IPS DF 4.7 (cell line): ENCODE results near the gene CCDC9.
"Not testable (repeated sequence)": the region's sequence is repeated elsewhere in the genome, so short reads cannot be mapped to it uniquely, and the experiment has no call there.

Experiments used
- DNase-seq: peaks from one replicate; pipeline ENCODE4 v3.0.0-alpha.2; 2013; ENCODE audit warnings: low spot score; ENCODE audit errors: extremely low read depth

The CCDC9 gene

DNA sequence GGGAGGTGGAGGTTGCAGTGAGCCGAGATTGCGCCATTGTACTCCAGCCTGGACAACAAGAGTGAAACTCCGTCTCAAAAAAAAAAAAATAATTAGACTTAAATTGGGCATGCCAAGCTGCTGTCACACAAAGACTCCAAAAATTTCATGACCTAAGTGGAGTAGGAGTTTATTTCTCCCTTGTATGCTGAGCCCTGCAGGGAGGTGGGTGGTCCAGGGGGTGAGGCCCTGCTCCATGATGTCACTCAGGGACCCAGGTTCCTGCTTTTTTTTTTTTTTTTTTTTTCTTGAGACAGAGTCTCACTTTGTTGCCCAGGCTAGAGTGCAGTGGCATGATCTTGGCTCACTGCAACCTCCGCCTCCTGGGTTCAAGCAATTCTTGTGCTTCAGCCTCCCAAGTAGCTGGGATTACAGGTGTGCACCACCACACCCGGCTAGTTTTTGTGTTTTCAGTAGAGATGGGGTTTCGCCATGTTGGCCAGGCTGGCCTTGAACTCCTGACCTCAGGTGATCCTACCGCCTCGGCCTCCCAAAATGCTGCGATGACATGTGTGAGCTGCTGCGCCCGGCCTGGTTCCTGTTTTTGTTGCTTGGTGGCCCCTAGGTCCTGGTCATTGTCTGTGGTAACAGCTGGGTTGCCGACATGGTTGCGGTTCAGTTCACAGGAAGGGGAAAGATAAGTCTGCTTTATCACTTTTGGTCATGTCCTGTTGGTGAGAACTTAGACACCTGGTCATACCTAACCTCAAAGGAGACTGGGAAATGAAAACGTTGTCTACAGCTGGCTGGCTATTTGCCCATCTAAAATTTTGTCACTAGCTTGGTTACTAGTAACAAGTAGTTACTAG, 5.8 kb downstream of the CCDC9 start:
- not testable (repeated sequence) for DNase-seq

DNA sequence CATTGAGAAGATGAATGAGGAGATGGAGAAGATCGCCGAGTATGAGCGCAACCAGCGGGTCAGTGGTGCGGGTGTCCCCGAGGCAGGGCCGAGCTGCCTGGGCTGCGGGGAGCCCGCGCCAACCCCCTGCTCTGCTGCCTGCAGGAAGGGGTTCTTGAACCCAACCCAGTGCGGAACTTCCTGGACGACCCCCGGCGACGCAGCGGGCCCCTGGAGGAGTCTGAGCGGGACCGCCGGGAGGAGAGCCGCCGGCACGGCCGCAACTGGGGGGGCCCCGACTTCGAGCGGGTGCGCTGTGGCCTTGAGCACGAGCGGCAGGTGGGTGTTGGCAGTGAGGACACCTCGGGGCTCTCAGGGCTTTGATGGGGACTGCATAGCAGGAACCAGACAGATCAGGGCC, 8.3 kb downstream of the CCDC9 start:
- no peak for DNase-seq

- no peak for DNase-seq
Observed at GRCh38 chr19:47266401-47266941, 10.1 kb downstream of the CCDC9 start.

GRCh38 chr19:47267350-47267759, 11.0 kb downstream of the CCDC9 start:
- DNase-seq = no peak

DNA sequence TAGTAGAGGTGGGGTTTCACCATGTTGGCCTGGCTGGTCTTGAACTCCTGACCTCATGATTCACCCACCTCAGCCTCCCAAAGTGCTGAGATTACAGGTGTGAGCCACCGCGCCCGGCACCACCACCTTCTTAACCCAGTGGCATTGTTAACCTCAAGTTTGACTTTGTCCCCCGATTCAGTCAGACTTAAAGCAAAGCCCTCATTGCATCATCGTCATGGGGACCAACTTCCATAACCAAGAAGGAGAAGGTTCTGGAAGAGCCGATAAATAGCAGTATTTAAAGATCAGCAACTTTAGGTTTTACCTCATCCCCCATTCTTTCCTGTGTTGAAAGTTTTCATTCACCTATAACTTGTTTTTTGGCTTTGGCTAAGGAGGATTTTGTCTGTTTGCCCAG, 11.7 kb downstream of the CCDC9 start:
- DNase-seq = no peak

- no peak for DNase-seq
Observed at GRCh38 chr19:47269596-47269995, 13.3 kb downstream of the CCDC9 start.

- no peak for DNase-seq
Observed at GRCh38 chr19:47270408-47270807, 14.1 kb downstream of the CCDC9 start.

DNA sequence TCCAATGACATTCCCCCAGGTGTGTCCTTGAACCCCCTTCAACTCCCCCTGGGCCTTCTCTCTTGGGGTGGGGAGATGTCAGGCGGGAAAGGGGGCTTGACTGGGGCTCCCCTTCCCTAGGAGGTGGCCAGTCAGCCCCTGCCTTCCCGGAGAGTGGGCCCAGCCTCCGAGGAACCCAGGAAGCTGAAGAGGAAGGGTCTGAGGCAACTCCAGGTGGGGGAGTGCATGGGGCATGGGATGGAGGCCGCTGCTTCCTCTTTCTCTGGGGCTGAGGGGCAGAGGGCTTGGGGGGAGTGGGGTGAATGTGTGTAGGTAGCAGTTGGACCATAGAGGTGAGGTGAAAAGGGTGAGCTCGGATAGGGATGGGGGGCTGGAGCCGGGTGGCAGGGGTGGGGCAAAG, 15.6 kb downstream of the CCDC9 start:
- DNase-seq = no peak

- DNase-seq = no peak
Observed at GRCh38 chr19:47272448-47273312, 16.4 kb downstream of the CCDC9 start.

DNA sequence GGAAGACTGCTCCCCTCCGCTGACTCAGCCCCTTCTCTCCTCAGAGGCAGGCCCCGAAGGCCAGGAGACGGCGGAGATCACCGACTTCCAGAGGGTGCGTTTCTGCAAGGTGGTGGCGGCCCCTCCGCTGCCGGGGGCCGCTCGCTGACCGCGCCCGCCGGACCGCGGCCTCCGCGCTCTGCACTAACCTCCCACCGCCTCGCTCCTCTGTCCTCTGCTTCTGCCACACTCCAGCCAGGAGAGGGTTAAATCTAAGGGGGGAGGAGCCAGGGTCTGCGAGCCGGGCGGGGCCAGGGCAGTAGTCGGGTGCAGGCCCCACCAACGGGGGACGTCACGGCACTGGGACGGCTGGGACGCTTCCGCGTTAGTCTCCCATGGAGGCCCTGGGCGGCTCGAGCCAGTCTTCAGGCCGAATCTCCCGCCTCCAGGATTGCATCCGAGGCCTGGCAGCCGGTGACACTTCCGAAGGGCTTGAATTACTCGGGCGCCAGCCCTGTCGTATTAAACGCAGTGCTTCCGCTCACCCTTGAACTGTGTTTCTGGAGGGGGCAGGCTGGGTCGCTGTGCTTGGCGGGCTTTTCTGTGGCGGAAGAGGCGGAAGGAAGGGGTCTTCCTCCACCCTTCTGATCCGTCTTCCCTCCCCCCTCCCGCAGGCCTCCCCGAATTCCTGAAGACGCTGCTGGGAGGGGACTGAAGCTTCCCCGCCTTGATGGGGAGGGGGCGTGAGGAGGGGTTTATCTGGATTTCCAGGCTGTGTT, 17.2 kb downstream of the CCDC9 start:
- DNase-seq = no peak

- no peak for DNase-seq
Observed at GRCh38 chr19:47274071-47274890, 18.0 kb downstream of the CCDC9 start, which contains the start of gene INAFM1. Gene INAFM1, plus strand, starts transcription at chr19:47274885. Its CDS starts 35 bp downstream, at chr19:47274920.

- DNase-seq = no peak
Observed at GRCh38 chr19:47274891-47275761, 18.8 kb downstream of the CCDC9 start.

DNA sequence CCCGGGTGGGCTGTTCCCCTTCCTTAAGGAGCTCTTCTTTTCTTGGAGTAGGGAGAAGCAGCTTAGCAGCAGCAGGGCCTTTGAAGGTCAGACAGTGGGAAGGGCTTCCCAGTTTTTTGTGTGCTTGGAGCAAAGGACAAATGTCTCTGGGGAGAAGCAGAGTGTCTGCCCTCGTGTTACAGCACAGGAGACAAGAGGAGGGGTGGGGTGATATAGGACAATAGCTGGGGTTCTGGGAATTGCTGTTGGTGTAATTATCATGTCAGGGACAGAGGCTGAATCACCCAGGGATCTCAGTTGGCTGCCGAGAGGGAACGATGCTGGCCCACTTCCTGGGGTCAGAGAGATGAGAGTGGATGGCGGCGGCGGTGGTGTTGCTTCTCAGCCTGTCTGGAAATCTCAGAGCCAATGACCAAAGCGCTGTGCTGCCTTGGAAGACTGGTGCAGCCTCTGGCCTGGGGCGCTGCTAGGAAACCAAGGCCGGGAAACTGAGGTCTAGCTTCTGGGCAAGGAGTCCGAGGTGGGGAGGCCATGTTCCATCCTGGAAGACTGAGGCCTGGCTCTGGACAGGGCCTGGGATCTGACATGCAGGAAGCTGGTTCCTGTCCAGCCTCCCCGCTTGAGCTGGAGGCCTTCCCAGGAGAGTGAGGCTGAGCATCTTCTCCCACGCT, 19.6 kb downstream of the CCDC9 start:
- DNase-seq = no peak

DNA sequence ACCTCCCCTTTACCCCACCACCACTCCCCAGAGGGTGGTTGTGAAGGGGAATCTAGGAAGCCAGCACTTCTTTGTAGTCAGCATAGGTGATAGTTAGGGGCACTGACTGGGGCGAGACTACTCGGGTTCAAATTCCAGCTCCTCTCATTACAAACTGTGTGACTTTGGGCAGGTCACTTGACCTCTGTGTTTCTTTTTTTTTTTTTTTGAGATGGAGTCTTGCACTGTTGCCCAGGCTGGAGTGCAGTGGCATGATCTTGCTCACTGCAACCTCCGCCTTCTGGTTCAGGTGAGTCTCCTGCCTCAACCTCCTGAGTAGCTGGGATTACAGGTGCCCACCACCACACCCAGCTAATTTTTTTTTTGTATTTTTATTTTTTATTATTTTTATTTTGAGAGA, 20.2 kb downstream of the CCDC9 start:
- DNase-seq = not testable (repeated sequence)

DNA sequence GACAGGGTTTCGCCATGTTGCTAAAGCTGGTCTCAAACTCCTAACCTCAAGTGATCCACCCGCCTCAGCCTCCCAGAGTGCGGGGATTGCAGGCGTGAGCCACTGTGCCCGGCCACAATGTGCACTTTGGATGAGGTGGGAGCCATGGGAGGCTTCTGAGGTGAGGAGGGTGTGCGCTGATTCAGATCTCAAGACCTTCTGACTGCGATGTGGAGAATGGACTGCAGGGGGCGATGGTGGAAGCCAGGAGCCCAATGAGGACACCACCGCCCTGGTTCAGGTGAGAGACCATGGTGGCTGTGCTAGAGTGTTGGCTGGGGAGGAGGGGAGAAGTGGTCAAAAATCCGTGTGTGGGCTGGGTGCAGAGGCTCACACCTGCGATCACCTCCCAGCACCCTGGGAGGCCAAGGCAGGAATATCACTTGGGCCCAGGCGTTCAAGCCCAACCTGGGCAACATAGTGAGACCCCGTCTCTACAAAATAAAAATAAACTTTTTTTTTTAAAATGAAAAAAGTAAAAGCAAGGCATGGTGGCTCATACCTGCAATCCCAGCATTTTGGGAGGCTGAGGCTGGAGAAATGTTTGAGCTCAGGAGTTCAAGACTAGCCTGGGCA, 24.0 kb downstream of the CCDC9 start:
- no peak for DNase-seq

DNA sequence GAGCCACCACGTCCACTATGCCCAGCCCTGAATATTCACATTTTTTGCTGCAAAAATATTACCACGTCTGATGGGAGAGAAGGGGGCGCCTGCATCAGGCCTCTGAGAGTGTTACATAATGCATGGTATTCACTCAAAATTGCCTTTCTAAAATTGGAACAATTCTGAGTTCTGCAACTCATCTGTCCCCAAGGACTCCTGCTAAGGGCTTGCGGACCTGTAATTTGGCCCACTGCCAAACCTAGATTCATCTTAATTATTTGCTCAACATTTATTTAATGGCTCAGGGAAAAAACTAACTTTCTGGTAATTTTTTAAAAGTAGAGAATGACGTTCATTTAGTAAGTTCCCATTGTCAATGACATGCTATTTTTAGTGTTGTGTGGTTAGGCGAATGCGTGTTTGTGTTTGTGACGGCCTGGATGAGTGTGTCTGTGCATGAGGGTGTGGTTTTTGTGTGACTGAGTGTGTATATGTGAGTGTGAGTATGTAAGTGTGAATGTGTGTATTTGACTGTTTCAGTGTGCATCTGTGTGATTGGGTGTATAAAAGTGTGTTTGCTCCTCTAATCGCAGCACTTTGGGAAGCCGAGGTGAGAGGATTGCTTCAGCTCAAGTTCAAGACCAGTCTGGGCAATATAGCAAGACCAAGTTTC, 27.2 kb downstream of the CCDC9 start:
- no peak for DNase-seq

DNA sequence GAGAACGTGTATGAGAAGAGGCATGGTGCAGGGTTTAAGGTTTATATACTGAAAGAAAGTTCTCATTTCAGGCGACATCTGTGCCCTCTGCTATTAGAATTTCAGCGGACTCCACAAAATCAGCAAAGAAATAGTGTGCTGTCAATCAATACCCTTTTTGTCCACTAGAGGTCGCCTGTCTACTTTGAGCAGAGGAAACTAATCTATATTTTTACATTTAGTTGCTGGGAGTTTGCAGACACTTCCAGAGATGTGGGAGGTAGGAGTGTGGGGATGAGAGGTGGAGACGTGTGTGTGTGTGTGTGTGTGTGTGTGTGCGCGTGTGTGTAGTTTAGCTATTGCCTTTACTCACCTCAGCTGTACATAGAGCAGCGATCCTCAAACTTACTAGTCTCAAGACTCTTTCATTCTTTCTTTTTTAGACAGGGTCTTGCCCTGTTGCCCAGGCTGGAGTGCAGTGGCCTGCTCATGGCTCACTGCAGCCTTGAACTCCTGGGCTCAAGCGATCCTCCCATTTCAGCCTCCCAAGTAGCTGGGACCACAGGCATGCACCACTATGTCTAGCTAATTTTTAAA, 28.1 kb downstream of the CCDC9 start:
- DNase-seq = no peak

DNA sequence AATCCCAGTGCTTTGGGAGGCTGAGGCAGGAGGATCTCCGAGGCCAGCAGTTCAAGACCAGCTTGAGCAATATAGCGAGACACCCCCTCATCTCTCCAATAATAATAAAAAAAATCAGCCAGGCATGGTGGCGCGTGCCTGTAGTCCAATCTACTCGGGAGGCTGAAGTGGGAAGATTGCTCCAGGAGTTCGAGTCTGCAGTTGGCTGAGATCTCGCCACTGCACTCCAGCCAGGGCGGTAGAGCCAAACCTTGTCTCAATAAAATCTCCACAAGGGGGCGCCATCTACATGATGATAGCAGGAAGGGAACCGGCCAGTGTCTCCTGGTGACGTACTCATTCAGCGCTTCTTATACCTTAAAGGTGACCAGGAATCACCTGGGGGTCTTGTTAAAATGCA, 39.7 kb downstream of the CCDC9 start:
- no peak for DNase-seq
